Stimulated activated CD4-positive, alpha-beta T cell treated with anti-CD3 and anti-CD28 coated beads, Interleukin-2, amount 100 ng/mL, for 4 hours (primary cell): ENCODE results near the gene FANCC.

ENCODE experiments used
- DNase-seq: peaks from one replicate; pipeline ENCODE4 v3.0.0-alpha.2; 2020; ENCODE audit warnings: low read depth

Gene FANCC

DNA sequence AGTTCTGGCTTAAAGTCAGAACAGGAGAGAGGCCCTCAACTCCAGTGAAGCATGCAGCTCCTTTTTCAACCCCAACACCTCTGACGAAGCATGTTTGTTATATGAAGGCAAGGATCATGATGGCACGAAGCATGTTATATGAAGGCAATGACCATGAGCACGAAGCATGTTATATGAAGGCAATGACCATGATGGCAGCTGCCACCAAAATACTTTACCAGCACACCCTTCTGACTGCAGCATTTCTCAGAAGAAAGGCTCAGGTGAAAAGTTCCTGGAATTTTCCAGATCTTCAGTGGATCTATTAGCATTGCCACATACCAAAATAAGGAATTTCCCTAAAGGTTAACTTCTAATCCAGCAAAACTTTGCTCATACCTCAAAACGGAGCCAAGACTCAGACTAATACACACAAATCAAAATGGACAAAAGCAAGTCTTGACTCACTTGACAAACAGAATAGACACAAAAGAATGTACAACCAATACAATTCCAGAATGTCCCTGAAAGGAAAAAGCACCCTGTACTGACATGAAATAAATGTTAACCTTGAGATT, 217.4 kb downstream of the FANCC start:
- DNase-seq = no peak

DNA sequence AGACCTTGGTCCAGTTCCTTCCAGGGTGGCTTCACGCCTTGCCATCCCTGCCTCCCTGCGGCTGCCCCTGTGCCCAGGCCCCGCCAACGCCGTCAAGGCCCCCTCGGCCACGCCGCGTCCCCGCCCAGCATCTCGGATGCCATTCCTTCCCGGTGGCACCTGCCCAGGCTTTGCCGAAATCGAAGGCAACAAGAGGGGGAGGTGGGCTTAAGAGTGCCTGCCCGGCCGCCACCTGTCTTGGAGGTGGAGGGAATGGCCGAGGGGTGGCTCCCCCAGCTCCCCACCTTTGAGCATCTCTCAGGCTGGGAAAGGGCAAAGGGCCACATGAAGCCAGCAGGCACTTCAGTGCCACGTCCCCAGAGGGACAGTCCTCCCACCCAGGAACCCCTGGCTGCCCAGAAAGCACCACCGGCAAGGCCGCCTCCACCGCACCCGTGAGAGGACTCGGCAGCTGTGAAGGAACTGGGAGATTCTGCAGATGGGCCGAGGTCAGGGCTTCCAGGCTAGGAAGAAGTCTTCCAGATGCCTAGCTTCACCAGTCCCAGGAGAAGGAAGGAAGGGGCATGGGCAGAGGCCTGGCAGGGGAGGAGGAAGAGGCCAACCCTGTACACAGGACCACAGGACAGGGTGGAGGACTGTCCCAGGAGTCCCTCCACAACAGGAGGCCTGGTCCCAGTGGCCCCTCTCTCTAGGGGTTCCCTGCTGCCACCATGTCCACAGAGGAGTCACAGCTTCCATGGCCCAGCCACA, 218.0 kb downstream of the FANCC start:
- DNase-seq = no peak

DNA sequence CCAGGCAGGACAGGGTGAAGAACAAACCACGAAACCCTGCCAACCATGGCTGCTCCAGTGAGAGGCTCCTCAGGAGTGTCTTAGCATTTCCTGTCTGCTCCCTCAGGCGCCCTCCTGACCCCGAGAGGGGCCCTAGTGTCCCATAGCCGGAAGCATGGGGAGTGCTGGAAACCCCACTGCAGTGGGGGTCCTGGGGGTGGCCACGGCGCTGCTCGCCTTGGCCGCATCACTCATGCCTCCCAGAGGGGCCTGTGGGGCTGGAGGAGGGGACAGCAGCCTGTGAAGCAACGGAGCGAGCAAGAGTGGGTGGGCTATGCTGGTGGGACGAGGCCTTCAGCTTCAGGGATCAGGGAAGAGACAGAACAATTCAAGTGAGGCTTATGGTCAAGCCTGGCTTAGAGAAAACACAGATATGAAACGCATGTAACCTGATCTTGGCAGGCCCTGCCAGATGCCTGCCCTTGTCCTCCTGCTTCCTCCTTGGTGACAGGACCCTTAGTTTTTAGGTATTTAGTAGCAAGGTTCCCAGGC, 219.1 kb downstream of the FANCC start:
- no peak for DNase-seq

DNA sequence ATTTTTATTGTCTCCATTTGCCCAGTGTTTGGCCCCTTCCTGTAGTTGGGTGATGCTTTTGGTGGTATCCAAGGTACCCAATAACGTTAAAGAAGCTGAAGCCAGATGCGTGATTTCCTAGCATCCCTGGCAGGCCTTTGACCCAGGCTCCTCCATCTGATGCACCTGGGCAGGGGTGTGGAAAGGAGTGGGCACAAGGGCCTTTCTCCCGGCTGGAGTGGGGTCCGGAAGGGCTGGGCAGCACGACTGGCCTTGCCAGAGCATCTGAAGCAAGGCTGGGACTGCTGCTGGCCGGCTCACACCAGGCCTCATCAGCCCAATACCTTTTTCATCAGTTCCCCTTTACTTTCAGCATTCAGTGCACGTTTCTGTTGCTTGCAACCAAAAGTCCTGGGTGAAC, 220.2 kb downstream of the FANCC start:
- no peak for DNase-seq

DNA sequence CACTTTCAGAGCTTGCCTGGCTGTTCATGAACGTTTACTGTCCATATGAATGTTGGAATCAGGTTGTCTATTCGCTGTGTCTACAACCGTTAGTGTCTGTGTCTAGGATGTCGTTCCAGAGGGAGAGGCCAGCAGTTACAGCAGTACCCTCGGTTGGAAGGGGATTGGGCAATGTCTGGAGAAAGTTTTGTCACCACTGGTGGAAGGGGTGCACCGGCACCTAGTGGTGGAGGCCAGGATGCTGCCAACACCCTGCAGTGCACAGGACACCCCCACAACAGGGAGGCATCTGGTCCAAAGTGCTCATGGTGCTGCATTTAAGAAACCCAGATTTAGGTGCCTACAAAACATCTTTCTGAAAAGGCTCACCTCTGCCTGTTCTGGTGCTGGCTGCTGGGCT, 220.7 kb downstream of the FANCC start:
- DNase-seq = no peak

DNA sequence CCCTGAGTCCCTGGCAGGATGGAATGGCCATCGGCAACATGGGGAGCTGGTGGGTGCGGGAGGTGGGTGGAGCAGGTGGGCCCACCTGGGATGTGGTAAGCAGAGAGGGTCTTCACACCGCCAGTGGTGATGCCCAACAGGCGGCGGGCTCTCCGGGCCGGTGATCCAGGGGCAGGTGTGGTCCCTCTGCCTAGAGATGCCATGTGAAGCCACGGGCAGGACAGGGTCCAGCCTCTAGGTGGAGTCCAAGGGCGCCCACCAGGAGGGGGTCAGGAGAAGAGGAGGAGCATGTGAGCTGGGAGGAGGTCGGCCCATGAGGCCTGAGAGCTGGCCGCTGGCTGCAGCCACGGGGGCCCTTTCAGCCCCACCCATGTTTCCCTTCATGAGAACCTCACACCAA, 221.1 kb downstream of the FANCC start:
- DNase-seq = no peak

DNA sequence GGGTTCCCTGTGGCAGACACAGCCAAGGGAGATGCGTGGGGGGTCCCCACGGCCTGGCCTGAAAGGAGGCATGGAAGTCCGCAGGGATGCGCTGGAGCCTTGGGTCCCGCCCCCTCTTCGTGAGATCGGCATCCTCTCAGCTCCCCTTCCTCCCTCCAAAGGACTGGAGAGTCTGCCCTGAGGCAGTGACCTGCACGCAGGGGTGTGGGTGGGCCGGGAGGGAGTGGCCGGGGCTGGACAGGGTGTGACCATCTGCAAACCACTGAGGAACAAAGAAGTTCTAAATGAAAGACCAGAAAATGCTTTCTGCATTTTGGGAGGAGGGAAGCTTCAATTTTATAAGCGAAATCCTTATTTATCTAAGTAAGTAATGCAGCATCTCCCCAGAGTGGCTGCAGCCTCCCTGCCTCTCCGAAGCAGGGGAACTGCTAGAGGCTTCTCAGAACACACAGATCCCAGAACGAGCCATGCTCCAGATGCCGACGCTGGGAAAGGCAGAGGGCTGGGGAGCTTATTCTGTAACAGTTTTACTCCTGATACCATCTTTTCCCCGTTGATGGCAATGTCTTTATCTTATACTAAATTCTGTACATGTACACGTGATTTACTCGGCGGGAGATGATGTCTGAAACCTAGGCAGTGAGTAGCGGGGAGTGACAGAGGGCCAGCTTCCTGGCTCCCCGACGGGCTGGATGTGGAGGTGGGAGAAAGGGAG, 221.7 kb downstream of the FANCC start:
- no peak for DNase-seq

DNA sequence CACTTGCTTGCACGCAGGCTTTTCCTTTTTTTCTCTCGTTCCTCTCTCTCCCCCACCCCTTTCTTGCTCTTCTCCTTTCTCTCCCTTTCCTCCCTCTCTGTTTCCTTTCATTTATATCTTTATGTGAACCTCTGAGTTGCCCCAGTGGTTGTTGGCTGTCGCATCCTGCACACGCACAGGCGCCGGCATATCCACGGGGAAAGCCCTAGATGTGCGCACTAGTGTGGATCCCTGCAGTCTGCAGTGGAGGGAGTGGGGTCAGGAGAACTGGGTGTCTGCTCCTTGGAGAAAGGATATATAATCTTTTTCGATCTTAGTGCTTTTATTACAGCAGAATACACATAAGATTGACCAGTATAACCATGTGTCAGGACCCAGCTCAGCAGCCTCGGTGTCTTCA, 223.5 kb downstream of the FANCC start:
- DNase-seq = no peak

DNA sequence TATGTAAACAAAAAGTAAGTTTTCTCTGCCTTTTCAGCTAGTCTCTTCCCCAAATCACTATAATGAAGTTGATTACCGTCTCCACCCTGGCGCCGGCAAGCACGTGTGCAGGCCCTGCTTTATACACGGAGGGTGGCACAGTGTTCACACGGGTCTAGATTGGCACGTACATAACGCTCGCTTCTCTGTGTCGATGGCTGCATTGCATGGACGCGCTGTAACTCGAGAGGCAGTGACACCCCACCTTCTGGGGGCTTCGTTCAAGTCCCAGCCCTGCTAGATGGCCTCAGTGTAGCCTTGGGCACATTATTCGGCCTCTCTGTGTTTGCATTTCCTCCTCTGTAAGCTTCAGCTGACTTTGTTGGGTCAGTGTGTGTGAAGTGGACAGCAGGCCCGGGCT, 223.9 kb downstream of the FANCC start:
- no peak for DNase-seq

DNA sequence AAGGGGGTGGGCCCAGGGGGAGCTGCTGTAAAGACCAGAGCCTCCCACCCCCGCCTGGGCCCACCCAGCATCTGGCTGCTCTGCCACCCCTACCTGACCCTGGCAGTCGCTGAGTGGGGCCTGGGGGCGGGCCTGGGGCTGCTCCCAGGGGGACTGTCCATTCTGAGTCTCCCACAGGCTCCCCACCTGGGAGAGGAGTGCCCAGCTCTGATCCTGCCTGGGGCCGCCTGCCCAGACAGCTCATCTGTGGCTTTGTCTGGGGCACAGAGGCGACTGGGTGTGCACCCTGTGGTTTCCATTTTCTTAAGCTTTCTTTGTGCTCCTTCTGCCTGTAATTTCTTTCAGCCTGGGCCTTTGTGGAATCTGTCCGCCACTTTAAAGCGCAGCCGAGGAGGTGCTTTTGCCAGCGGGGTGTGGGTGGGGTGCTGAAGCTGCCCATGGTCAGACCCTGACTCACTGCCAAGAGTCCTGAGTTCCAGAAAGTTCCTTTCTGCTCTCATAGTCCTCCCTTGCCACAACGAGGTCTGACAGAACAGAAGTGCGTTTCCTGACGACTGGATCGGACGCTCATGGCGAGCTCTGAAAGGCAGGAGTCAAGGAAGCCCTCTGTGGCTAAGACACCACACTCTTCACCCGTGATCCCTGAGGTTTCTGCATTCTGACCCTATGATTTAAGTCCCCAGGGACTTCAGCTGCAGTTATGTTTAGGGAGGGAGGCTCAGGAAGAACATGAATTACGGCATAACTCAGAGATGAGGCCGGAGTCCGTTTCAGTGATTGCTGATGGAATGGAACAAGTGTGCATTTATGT, 225.0 kb downstream of the FANCC start:
- no peak for DNase-seq

DNA sequence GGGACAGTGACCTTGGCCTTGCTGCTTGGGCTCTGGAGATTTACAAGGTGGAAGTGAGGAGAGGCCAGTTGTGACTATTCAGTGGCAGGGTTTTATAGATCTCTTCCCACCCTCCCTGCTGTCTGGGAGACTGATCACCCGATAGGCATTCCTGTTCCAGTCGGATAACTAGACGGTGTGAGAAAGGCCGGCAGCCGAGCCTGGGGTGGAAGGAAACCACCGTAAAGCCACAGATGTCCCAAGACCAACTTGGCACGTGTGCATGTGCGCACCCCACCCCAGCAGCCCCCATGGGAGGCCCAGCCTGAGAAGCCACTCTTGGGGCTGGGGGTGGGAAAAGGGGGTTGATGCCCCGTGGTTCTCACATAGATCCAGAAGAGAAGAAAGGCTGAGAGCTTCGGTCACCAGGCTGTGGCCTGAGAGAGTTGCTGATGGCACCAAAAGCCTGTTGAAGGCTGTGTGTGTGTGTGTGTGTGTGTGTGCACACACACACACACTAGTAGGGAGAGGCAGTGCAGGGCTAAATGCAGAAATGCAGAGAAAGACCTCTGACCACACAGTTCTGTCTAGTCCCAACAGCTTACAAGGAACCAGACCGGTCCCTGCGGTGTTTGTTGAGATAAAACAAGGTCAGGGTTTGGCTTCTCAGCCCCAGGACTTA, 225.8 kb downstream of the FANCC start:
- no peak for DNase-seq

DNA sequence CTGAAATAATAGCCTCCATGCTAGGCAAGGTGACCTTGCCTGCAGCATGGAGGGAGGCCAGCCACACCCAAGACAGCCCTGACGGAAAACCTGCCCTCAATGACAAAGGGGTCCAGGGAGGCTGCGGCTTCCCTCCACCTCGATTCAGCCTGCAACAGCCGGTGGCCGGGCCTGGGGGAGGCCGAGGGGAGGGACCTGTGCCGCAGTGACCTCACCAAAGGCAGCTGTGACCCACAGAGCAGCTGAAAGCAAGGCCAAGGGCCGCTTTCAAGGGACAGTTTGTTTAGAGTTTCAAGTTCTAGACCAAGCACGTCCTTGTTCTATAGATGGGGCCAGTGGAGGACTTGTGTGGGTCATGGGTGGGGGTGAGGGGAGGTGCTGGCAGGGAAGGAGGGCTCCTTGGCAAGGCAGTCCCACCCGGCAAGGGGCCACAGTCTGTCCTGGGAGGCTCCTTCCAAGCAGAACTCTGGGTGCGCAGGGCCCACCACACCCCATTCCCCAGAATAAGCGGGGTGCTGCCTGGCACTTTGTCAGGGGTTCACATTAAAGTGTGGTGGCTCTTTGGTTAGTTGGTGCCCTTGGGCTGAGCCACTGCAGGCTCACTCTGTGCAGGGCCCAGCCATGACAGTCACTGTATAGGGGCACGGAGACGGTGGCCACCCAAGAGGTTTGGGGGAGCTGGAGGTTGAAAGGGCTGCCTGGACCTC, 226.5 kb downstream of the FANCC start:
- no peak for DNase-seq

DNA sequence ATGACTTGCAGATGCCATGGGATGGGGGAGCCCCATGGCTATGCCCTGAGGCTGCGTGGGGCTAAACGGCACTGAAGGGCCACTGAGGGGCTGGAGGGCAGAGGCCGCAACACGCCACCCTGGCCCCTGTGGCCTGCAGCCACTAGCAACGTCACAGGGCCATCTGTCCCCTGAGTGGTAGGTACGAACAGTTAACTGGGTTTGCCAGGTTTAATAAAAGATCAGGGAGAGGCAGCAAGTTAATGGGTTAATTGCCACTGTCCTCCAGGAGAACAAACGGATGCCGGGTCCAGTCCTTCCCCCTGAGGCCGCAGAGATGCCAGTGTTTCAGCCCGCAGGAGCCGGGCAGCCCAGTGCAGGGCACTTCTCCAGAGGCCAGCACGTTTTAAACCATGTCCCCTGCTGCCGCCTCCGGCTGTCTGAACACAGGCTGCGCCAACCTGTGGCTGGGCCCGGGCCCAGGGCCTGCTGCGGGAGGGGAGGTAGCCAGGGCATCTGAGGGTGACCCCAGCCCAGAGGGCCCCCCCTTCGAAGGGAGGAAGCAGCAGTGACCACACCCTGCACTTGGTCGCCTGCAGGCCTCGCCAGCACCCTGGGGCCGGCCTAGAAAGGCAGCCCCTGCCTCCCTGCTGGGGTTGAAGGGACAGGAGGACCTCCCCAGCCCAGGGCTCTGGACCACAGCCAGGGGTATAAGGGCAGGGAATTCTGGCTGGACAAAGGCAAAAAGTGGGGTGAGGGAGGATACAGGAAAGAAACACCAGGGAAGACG, 227.3 kb downstream of the FANCC start:
- DNase-seq = no peak

DNA sequence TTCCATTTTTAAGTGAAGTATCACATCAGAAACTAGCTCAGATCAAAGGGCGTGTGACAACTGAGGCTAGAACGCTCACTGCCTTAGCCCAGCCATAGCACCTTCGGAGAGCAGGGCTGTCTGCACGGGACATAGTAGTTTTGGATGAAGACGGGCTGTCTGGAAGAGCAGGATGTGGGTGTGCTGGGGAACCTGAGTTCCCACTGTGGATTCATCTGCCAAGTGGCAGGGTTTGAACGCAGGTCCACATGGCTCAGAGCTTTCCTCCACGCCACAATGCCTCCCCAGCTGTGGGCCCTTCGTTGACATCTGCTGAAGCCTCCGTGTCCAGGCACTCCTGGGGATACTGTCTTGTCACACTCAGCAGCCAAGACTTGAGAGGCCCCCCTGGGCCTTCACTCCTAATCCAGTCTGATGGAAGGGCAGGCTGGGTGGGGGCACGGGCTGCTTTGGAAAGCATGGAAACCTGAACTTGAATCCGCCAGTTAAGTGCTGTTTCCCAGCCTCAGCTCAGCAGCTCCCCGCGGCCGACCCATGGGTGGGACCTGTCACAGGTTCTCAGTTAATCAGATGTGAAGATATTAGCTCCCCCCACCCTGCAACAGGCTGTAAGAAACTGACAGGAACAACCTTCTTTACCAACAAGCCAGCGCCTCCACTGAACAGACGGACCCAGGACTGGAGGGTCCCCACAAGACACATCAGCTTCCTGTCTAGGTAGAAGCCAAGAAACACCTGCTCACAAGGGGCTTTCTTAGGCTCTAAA, 228.1 kb downstream of the FANCC start:
- DNase-seq = no peak

DNA sequence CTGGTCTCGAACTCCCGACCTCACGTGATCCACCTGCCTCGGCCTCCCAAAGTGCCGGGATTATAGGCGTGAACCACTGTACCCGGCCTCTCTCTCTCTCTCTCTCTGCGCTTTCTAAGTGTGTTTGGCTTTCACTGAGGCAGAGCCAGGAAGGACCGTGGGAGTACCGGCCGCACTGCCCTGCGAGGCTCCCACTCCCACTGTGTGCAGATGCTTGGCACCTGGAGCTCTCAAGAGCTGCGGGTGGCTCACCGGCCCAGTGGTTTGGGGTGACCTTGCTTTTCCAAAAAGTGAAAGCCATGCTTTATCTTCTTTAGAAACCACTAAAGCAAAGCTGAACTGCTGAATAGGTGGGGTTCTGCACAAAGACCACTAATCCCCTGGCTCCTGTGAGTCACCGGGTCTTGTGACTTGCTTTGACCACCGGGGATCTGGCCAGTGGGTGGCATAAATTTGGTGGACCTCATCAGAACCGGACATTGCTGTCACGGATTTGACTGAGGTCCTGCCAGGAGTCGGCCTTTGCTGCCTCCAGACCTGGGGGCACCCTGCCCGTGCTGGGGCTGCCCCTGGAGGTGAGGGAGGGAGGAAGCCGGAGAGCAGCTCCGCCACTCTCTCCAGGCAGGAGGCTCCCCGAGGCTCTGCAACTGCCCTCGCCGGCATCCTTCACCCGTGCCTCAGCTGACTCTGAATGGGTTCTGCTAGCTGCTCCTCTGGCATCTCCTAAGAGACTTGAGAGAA, 228.9 kb downstream of the FANCC start:
- no peak for DNase-seq

DNA sequence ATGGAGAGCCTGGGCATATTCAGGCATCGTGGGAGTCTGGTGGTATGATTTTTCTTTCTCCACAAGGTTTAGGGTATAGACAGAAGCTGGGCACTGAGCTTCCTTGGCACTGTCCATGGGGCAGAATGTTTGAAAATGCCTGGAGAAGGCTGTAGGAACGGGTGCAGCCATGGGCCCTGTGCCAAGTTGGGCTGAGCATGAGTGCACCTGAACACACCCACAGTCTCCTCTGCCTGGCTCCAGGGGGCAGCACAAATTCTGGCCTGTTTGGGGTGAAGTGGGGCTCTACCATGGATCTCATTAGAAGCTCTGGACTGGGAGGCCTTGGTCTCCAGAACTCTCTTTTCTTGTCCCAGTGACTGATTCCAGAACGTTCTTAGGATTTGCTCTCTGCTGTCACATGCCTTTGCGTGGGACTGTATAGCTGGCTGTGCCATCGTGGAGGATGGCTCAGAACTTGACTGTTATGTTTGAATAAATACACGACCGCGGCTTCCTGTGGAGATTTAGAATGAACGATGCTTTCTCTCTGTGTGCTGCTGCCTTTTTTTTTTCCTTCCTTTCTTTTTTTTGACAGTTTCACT, 229.8 kb downstream of the FANCC start:
- DNase-seq = no peak

DNA sequence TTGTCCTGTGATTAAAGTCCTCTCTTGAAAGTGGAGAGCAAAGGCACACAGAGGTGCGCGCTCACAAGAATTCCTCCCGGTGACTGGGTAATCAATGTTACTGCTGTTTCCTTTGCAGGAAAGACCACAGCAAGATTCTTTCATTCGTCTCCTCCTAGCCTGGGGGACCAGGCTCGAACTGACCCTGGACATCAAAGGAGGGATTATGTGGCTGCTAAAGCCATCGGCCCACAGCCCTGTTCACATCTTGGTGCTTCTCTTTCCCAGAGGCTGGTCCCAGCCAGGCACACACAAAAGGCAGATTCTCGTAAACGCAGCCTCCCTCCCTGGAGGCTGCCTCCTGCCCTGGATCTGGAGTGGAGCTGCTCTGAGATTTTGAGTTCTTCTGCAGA, 230.9 kb downstream of the FANCC start:
- no peak for DNase-seq

DNA sequence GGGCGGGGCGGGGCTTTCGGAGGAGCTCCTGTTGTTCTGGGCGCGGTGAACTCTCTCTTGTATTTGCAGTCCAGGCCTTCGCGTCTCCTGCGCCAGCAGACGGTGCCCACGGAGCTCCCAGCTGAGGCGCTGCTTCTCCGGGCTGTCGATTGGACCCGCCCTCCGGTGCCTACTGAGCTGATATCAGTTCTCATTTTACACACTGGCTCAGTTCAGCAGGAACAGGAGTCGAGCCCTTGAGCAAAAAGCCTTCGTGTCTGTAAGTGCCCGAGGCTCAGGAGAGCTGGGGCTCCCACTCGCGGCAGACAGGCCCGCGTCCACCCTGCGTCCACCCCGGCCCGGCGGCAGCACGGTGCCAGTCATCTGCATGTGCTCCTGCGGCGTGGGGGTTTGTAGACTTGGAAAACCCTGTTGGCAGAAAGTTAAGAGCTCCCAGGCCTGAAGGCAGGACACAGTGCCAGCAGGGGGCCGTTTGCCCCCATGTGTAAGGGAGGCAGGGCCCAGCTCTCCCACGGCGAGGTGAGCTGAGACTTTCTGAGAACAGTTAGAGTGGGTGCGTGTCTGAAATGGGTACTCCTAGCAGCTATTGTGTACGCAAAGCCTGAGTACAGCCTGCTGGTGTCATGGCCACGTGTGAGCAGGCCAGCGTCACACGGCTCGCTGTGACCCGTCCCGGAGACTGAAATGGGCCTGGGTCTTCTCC, 231.5 kb downstream of the FANCC start:
- no peak for DNase-seq
